Measurements from ENCODE around the gene KIF27.
"Not testable (repeated sequence)": the region's sequence is repeated elsewhere in the genome, so short reads cannot be mapped to it uniquely, and the experiment has no call there.

GRCh38 chr9:83837070-83837643 lies 84.1 kb downstream of the KIF27 start:
- not testable (repeated sequence) for TF ChIP-seq POLR2A, CTCF (IDR thresholded peaks at IDR 0.05)

Measured in sigmoid colon (tissue), 3 donors.